LNCaP clone FGC (cell line): ENCODE results near the gene MBD6.

ENCODE experiments used
- DNase-seq: peaks from one replicate; pipeline ENCODE4 v3.0.0-alpha.2; 2011; ENCODE audit warnings: low read depth
- H3K4me3 ChIP-seq: 2 replicates; pipeline ENCODE4 v1.5.1; 2011; ENCODE audit warnings: mild to moderate bottlenecking, low read depth, low read length, control low read depth
- CTCF ChIP-seq: IDR thresholded peaks from 2 replicates; pipeline ENCODE4 v1.5.1; 2012; ENCODE audit warnings: mild to moderate bottlenecking; ENCODE audit not compliant: control insufficient read depth, insufficient read depth; ENCODE audit errors: extremely low read depth

The MBD6 gene

GRCh38 chr12:57535764-57536596 lies 13.4 kb downstream of the MBD6 start:
- no peak for TF ChIP-seq CTCF
- H3K4me3 ChIP-seq, result no peak overlapping the region
- DNase-seq, result peak; percentile 76

GRCh38 chr12:57536597-57536942 lies 13.9 kb downstream of the MBD6 start:
- H3K4me3 ChIP-seq, result no peak overlapping the region
- TF ChIP-seq CTCF, result no peak
- no peak for DNase-seq

GRCh38 chr12:57539134-57539768 lies 16.6 kb downstream of the MBD6 start:
- TF ChIP-seq CTCF, result no peak
- no peak for DNase-seq
- no peak overlapping the region for H3K4me3 ChIP-seq

GRCh38 chr12:57541001-57541400 lies 18.4 kb downstream of the MBD6 start:
- no peak for TF ChIP-seq CTCF
- H3K4me3 ChIP-seq, result no peak overlapping the region
- DNase-seq, result no peak

GRCh38 chr12:57541717-57542116 lies 19.1 kb downstream of the MBD6 start:
- no peak for TF ChIP-seq CTCF
- DNase-seq, result no peak
- no peak overlapping the region for H3K4me3 ChIP-seq

GRCh38 chr12:57543581-57543980 lies 21.0 kb downstream of the MBD6 start:
- DNase-seq, result no peak
- TF ChIP-seq CTCF, result no peak
- no peak overlapping the region for H3K4me3 ChIP-seq
